Choroid plexus epithelial cell (primary cell): Measurements from ENCODE around the gene LYPD6.

ENCODE experiments used
- DNase-seq: peaks from one replicate; pipeline ENCODE4 v3.0.0-alpha.2; 2010; ENCODE audit warnings: low read depth
- H3K4me3 ChIP-seq: 2 replicates; pipeline ENCODE4 v1.5.1; 2011; ENCODE audit warnings: low read depth, mild to moderate bottlenecking, control low read depth, low read length, moderate library complexity
- TF ChIP-seq, protein P1 (sequence below): conservative IDR thresholded peaks from 2 replicates; pipeline ENCODE4 v1.5.1; 2011; ENCODE audit warnings: low read depth, mild to moderate bottlenecking, control low read depth, inconsistent platforms, low read length, moderate library complexity

LYPD6 gene

DNA sequence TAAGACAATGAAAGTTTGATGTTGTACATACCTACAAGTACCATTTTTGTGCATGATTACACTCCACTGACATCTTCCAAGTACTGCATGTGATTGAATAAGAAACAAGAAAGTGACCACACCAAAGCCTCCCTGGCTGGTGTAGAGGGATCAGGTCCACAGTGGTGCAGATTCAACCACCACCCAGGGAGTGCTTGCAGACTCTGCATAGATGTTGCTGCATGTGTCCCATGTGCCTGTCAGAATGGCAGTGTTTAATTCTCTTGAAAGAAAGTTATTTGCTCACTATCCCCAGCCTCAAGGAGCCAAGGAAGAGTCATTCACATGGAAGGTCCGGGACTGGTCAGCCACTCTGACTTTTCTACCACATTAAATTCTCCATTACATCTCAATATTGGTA is 142.7 kb downstream of the LYPD6 start:
- TF ChIP-seq, protein P1, sequence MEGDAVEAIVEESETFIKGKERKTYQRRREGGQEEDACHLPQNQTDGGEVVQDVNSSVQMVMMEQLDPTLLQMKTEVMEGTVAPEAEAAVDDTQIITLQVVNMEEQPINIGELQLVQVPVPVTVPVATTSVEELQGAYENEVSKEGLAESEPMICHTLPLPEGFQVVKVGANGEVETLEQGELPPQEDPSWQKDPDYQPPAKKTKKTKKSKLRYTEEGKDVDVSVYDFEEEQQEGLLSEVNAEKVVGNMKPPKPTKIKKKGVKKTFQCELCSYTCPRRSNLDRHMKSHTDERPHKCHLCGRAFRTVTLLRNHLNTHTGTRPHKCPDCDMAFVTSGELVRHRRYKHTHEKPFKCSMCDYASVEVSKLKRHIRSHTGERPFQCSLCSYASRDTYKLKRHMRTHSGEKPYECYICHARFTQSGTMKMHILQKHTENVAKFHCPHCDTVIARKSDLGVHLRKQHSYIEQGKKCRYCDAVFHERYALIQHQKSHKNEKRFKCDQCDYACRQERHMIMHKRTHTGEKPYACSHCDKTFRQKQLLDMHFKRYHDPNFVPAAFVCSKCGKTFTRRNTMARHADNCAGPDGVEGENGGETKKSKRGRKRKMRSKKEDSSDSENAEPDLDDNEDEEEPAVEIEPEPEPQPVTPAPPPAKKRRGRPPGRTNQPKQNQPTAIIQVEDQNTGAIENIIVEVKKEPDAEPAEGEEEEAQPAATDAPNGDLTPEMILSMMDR, result no peak
- no peak for DNase-seq
- no peak overlapping the region for H3K4me3 ChIP-seq

DNA sequence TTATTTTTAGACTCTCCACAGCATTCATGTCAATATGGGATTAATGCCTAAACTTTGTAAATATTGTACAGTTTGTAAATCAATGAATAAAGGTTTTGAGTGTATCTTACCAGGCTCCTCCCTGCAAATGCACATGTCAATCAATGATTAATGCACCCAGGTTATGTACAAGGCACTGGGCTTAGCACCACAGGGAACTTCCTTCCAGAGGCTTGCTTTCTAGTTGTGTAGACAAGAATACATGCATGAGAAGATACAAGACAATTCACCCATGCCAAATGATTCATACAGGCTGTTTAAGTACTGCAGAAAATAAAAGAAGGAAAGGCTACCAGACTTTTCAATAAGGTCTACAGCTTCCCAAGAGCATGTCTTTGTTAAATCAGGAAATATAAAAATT is 143.1 kb downstream of the LYPD6 start:
- TF ChIP-seq, protein P1, result no peak
- H3K4me3 ChIP-seq, result no peak overlapping the region
- peak; percentile 2 for DNase-seq

DNA sequence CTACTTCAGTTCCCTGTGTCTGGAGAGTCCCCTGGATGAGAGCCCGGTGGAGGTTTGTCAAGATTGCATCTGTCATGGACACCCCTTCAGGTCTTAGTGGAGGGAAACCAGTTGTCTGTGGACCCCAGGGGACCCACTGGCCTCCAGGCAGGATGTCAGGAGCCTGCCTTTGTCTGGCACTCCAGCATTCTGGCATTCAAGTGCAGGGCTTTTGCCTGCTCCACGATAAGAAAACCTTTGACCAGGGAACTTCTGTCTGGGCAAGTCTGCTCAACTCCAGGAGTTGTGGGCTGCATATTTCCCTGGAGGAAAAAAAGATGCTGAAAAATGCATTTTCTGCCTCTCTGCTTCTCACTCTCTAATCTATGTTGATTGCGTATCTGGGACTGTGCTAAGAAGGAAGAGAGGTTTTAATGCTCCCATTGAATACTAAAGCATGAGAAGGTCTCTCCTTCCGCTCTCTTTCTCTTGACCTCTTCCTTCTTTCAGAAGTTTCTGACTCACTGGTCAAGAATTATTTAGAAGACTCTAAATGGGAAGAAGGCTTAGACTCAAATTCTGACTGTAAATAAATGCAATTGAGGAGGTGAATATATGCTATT is 152.7 kb downstream of the LYPD6 start:
- TF ChIP-seq, protein P1, result no peak
- DNase-seq, result peak; percentile 8
- H3K4me3 ChIP-seq, result no peak overlapping the region

DNA sequence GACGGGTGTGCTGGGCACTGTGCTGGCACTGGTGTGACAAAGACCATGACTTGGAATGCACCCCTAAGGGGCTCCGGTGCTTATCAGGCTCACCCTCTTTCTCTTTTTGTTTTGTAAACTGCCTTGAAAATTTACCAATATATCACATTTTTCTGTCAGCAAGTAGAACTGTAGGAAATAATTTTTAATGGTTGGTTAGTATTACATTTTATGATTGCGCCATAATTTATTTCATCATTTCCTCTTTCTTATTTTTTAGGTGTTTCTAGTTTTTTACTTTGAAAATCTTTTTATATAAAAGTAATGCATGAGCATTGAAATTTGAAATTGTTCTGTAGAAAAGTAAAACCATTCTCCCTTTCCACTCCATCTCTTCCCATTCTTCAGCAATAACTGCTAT is 156.3 kb downstream of the LYPD6 start:
- no peak overlapping the region for H3K4me3 ChIP-seq
- no peak for DNase-seq
- TF ChIP-seq, protein P1, result no peak

DNA sequence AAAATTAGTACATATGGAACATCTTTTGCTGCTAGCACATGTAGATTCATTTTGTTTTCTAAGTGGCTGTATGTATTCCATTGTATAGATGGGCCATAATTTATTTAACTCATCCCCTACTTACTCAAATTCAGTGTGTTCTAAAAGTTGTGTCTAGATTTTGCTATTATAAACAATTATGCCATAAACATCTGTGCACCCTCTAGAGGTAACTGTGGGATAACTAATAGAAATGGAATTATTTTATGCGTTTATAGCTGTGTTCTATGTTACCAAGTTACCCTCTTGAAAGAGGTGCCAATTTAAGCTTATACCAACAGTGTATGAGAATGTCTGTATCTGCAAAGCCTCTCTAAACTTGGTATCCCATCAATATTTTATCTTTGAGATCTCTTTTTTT is 156.8 kb downstream of the LYPD6 start:
- no peak overlapping the region for H3K4me3 ChIP-seq
- TF ChIP-seq, protein P1, result no peak
- DNase-seq, result no peak

DNA sequence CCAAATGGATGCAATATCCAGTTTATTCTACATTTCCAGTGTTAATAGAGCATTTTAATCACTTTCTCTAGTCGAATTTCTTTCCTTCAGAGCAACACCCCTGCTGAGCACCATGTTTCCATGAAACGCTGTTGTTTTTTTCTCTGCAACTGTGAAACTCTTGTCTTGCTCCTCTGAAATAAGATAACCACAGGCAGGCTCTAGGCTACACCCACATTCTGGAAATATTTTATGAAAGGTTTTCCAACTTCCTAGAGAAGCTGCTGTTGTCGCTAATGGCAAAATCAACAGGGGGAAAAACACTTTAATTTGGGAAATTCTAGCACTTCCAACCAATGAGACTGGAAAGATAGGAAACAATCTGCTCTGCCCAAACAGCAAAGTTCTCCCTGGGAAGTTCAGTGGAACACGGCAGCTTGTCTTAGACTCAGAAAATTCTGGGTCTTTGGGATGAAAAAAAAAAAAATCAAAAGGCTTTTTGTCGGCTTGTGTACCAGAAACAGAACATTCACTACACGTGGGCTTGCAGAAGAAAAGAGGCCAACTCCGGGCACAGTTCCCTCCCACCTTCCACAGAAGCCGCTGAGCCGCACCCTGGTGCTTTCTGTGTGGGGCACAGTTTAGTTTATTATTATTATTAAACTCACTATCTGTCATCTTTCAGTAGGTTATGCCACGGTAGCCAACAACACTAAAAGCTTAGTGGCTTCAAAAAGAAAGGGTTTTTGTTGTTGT is 158.5 kb downstream of the LYPD6 start:
- DNase-seq, result peak; percentile 15
- no peak overlapping the region for H3K4me3 ChIP-seq
- TF ChIP-seq, protein P1, result no peak

DNA sequence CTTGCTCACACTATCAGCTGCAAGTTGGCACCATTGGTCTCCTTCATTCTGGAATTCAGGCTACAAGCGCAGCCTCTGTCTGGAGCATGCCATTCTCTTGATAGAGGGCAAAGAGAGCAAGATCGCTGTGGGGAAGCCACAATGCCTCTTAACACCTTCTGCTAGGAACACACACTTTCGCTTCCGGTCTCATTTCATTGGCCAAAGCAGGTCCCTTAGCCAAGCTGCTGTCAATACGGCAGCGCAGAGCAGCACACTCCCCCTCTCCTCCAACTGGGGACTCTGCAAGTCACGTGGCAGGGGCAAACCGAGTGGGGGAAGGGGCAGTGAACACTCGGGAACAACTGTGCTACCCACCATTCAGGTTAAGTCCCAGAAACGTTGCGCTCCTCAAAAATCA is 159.1 kb downstream of the LYPD6 start:
- TF ChIP-seq, protein P1, result no peak
- no peak for DNase-seq
- H3K4me3 ChIP-seq, result no peak overlapping the region
